OCI-LY7 (cell line): ENCODE data around the gene DPY19L2. TPM values are rescaled to one million over a fixed set of nuclear protein-coding genes. Genes with fewer than 3 reads are reported as not detected.
A peak's percentile ranks its signal among the peaks of the same experiment; 100 is the strongest.
"Not testable (repeated sequence)": the region's sequence is repeated elsewhere in the genome, so short reads cannot be mapped to it uniquely, and the experiment has no call there.

Source experiments
- Bru-seq: library from RNA; stranded (reverse); fragments of 400-500 nt; gene quantifications from one replicate; lab custom pipeline; 2021; lab: Mats Ljungman, UMichigan
- BruChase-seq, 2 experiments: library from RNA; stranded (reverse); fragments of 400-500 nt; gene quantifications; one replicate each; lab custom pipeline; 2021; lab: Mats Ljungman, UMichigan
- BruUV-seq: library from RNA; stranded (reverse); fragments of 400-500 nt; replicated peaks from 2 replicates; lab custom pipeline; 2021; lab: Mats Ljungman, UMichigan
- CTCF ChIA-PET: fragments of 300-600 bp; sonication (Branson Sonifier 250); formaldehyde crosslinking; loops from one replicate; lab custom pipeline; 2022; ENCODE audit warnings: antibody characterized with exemption; ENCODE audit not compliant: unreplicated experiment; lab: Charles Lee
- POLR2A ChIA-PET: fragments of 300-600 bp; sonication (Branson Sonifier 250); formaldehyde crosslinking; loops from one replicate; lab custom pipeline; 2022; ENCODE audit warnings: antibody characterized with exemption; lab: Charles Lee
- DNase-seq: peaks from one replicate; pipeline ENCODE4 v3.0.0-alpha.2; 2015; ENCODE audit warnings: low spot score
- H2AFZ ChIP-seq: fragments of 200-600 bp; sonication (generic), shearing (Covaris generic); 2 replicates; pipeline ENCODE4 v1.6.1; 2014; ENCODE audit warnings: mild to moderate bottlenecking, antibody characterized with exemption, low read length, moderate library complexity
- H3K27ac ChIP-seq: fragments of 200-600 bp; sonication (generic); 2 replicates; pipeline ENCODE4 v1.5.1; 2014; ENCODE audit warnings: mixed run types, low read depth, mild to moderate bottlenecking, moderate library complexity, low read length, inconsistent platforms; ENCODE audit not compliant: poor library complexity, severe bottlenecking
- H3K36me3 ChIP-seq: fragments of 200-600 bp; sonication (generic); 2 replicates; pipeline ENCODE4 v1.6.1; 2014; ENCODE audit warnings: mild to moderate bottlenecking, antibody characterized with exemption, low read length, moderate library complexity, mixed read lengths; ENCODE audit not compliant: insufficient read depth
- H3K4me1 ChIP-seq: fragments of 200-600 bp; sonication (generic); 2 replicates; pipeline ENCODE4 v1.5.1; 2014; ENCODE audit warnings: mild to moderate bottlenecking, low read length; ENCODE audit not compliant: insufficient read depth, poor library complexity, severe bottlenecking
- H3K4me2 ChIP-seq: fragments of 200-600 bp; sonication (generic); 2 replicates; pipeline ENCODE4 v1.6.1; 2014; ENCODE audit warnings: mild to moderate bottlenecking, low read length
- H3K4me3 ChIP-seq: fragments of 200-600 bp; sonication (generic); 2 replicates; pipeline ENCODE4 v1.5.1; 2014; ENCODE audit warnings: mild to moderate bottlenecking, low read depth, low read length; ENCODE audit not compliant: poor library complexity, severe bottlenecking
- H3K79me2 ChIP-seq: fragments of 200-600 bp; sonication (generic); 2 replicates; pipeline ENCODE4 v1.6.1; 2016; ENCODE audit warnings: low read depth, mild to moderate bottlenecking, low read length, moderate library complexity, mixed read lengths; ENCODE audit not compliant: insufficient read depth
- H3K9me2 ChIP-seq: fragments of 200-600 bp; sonication (generic); 2 replicates; pipeline ENCODE4 v1.6.1; 2016; ENCODE audit warnings: mild to moderate bottlenecking, low read length, mixed read lengths; ENCODE audit not compliant: insufficient read depth
- H3K9me3 ChIP-seq: fragments of 200-600 bp; sonication (generic); 2 replicates; pipeline ENCODE4 v1.6.1; 2014; ENCODE audit warnings: mild to moderate bottlenecking, mixed run types, low read length, mixed read lengths
- H4K20me1 ChIP-seq: fragments of 200-600 bp; sonication (generic); 2 replicates; pipeline ENCODE4 v1.6.1; 2014; ENCODE audit warnings: mild to moderate bottlenecking, antibody characterized with exemption, low read length, moderate library complexity, mixed read lengths; ENCODE audit not compliant: insufficient read depth
- EZH2phosphoT487 ChIP-seq: fragments of 200-600 bp; sonication (generic); IDR thresholded peaks from 2 replicates; pipeline ENCODE4 v1.6.1; 2018; ENCODE audit warnings: low read depth, borderline replicate concordance, mild to moderate bottlenecking, mixed run types, antibody characterized with exemption, low read length, moderate library complexity, mixed read lengths
- intact Hi-C: fragments of 100-400 bp; cut with micrococcal nuclease; formaldehyde crosslinking; loops from one replicate; pipeline ENCODE4 v1.10.0; 2022; ENCODE audit not compliant: unreplicated experiment
- long read RNA-seq: library from polyadenylated mRNA; stranded (forward); transcript quantifications from one replicate; pipeline ENCODE4 v2.0.0, GENCODE V29; 2022
- total RNA-seq, 2 experiments: library from RNA; depleted of rRNA in 1 of 2; stranded (reverse); fragments of >200 nt in 1 of 2; shearing (Covaris generic) in 1 of 2; gene quantifications; 2 replicates each; pipeline ENCODE4 v1.2.3, GENCODE V29; 2014 to 2022
- TF ChIP-seq, protein P1 (sequence below): fragments of 200-600 bp; sonication (generic); conservative IDR thresholded peaks from 2 replicates; pipeline ENCODE4 v1.5.1; 2014; ENCODE audit warnings: mild to moderate bottlenecking, antibody characterized with exemption, low read length, moderate library complexity, mixed read lengths

The DPY19L2 gene
- total RNA-seq (2014; rRNA removed; shearing (Covaris generic)) (not detected in 2 replicates), total RNA-seq (2022) (0.32 and 1.1 TPM in 2 replicates), Bru-seq, nascent RNA (percentile 26 among the genes with signal in this experiment), BruChase-seq, experiment 1, labeled RNA remaining after a 6-hour chase (percentile 18 among the genes with signal in this experiment), BruChase-seq, experiment 2, labeled RNA remaining after a 2-hour chase (percentile 26 among the genes with signal in this experiment)
- long read RNA-seq: 0 reads

DNA sequence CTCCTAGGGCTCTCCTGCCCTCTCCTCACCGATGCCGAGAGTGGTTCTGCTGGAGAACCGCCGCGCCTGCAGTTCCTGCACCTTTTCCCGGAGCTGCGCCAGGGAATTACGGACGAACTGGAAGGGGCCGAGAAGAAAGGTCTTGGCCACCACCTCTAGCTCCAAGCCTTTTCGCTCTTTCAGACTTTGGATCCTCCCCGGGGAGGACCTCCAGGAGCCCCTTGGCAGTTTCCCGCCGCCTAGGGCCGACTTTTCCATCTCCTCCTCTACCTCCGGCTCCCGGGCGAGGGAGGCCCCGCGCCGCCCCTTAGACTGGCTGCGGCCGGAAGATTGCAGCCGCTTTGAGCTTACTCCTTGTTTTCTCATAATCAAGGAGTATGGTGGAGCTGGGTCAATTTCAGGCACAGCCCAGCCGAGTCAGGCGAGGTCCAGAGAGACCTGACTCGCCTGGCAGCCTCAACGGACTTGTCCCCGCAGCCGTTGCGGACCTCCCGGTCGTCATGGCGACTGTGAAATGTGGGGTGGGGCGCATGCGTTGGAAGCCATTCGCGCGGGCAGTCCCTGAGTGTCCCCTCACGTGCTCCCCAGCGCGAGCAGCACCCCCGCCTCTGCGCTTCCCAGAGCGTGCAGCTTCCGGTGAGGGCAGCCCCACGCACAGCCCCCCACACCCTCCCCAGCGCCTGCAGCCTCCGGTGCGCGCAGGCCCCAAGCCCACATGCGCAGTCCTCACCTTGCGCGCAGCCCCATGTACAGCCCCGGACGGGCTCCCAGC lies at the start of gene DPY19L2:
TSS of gene DPY19L2 (minus strand) at position 466 of the 772 bp plus-strand sequence. CDS start at position 366, 100 bp downstream.
- Histone ChIP-seq H4K20me1 (no peaks in the 10 kb centered on the region), H3K4me2 (no peak within 1 kb of the TSS), H3K9me3 (no peaks in the 10 kb centered on the region), H3K4me1 (no peaks in the 10 kb centered on the region), H2AFZ (no peak within 1 kb of the TSS), H3K9me2 (no peaks in the 10 kb centered on the region), H3K36me3 (no peaks in the 10 kb centered on the region), H3K27ac (no peak within 1 kb of the TSS), H3K79me2 (no peaks in the 10 kb centered on the region), H3K4me3 (no peak within 1 kb of the TSS)
- no TSS peak for BruUV-seq
- no peak for TF ChIP-seq EZH2phosphoT487
- TF ChIP-seq, protein P1, sequence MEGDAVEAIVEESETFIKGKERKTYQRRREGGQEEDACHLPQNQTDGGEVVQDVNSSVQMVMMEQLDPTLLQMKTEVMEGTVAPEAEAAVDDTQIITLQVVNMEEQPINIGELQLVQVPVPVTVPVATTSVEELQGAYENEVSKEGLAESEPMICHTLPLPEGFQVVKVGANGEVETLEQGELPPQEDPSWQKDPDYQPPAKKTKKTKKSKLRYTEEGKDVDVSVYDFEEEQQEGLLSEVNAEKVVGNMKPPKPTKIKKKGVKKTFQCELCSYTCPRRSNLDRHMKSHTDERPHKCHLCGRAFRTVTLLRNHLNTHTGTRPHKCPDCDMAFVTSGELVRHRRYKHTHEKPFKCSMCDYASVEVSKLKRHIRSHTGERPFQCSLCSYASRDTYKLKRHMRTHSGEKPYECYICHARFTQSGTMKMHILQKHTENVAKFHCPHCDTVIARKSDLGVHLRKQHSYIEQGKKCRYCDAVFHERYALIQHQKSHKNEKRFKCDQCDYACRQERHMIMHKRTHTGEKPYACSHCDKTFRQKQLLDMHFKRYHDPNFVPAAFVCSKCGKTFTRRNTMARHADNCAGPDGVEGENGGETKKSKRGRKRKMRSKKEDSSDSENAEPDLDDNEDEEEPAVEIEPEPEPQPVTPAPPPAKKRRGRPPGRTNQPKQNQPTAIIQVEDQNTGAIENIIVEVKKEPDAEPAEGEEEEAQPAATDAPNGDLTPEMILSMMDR: no peak
- DNase-seq: no peak
- intact Hi-C loops: no loop called here
- ChIA-PET CTCF (interaction anchor here (0.6 kb wide), 1 partner anchor 789 kb away, joined by 3 read pairs; no protein-coding TSS in a partner anchor), POLR2A (no interaction called here)

GRCh38 chr12:63716891-63717290 lies 48.6 kb upstream of the DPY19L2 start:
- H3K27ac ChIP-seq, H3K9me3 ChIP-seq, H4K20me1 ChIP-seq, CTCF ChIA-PET, H3K79me2 ChIP-seq, H3K4me3 ChIP-seq, POLR2A ChIA-PET, DNase-seq, H3K36me3 ChIP-seq, intact Hi-C loops, H3K9me2 ChIP-seq, H2AFZ ChIP-seq, H3K4me2 ChIP-seq, BruUV-seq, H3K4me1 ChIP-seq: not testable (repeated sequence)

DNA sequence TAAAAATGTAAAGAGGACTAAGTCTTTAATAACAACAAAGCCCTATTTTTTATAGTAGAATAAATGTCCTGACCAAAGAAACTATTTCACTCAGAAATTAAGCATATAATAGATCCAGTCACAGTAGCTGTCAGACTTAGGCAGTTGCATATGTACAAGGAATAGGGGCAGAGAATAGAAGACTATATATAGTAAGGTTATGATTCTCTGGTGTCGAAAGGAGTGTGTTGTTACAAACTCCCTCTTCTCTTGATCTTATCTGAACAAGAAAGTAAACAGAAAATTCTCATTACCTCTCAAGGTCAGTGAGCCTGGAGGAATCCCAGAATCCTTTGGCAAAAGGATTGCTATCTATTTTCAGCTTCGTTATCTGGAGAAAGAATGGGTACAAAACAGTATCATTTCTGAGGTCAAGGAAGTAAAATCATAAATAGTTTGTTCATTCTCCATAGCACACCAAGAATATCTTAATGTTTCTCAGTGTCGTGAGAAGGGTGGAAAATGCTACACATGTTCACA lies 46.9 kb upstream of the DPY19L2 start:
- not testable (repeated sequence) for H3K4me1 ChIP-seq

GRCh38 chr12:63714409-63714808 lies 46.1 kb upstream of the DPY19L2 start:
- H3K79me2 ChIP-seq, DNase-seq, H3K4me3 ChIP-seq, H3K4me2 ChIP-seq, intact Hi-C loops, H4K20me1 ChIP-seq, H3K36me3 ChIP-seq, BruUV-seq, H3K9me3 ChIP-seq, H2AFZ ChIP-seq, H3K27ac ChIP-seq, H3K9me2 ChIP-seq, CTCF ChIA-PET, H3K4me1 ChIP-seq, POLR2A ChIA-PET: not testable (repeated sequence)

More for the DNA sequence above, 46.9 kb upstream of the DPY19L2 start:
- H4K20me1 ChIP-seq, CTCF ChIA-PET, H3K79me2 ChIP-seq, H3K27ac ChIP-seq, H2AFZ ChIP-seq, H3K9me3 ChIP-seq, H3K9me2 ChIP-seq, POLR2A ChIA-PET, DNase-seq, intact Hi-C loops, H3K4me2 ChIP-seq, H3K36me3 ChIP-seq, H3K4me3 ChIP-seq, BruUV-seq: not testable (repeated sequence)

- H3K9me2 ChIP-seq, H3K4me1 ChIP-seq, H3K4me3 ChIP-seq, H4K20me1 ChIP-seq, H2AFZ ChIP-seq, DNase-seq, CTCF ChIA-PET, H3K79me2 ChIP-seq, H3K9me3 ChIP-seq, intact Hi-C loops, H3K36me3 ChIP-seq, POLR2A ChIA-PET, BruUV-seq, H3K27ac ChIP-seq, H3K4me2 ChIP-seq: not testable (repeated sequence)
These were observed 45.4 kb upstream of the DPY19L2 start for GRCh38 chr12:63713681-63714075.
